ENCODE data around the gene DNMT3A. TPM values are rescaled to one million over a fixed set of nuclear protein-coding genes. Genes with fewer than 3 reads are reported as not detected.
A peak's percentile ranks its signal among the peaks of the same experiment; 100 is the strongest.
"Not testable (repeated sequence)": the region's sequence is repeated elsewhere in the genome, so short reads cannot be mapped to it uniquely, and the experiment has no call there.

Gene DNMT3A
- total and polyA plus RNA-seq, 8 donors, result 3.4 to 47.4 (median 15.8) TPM

DNA sequence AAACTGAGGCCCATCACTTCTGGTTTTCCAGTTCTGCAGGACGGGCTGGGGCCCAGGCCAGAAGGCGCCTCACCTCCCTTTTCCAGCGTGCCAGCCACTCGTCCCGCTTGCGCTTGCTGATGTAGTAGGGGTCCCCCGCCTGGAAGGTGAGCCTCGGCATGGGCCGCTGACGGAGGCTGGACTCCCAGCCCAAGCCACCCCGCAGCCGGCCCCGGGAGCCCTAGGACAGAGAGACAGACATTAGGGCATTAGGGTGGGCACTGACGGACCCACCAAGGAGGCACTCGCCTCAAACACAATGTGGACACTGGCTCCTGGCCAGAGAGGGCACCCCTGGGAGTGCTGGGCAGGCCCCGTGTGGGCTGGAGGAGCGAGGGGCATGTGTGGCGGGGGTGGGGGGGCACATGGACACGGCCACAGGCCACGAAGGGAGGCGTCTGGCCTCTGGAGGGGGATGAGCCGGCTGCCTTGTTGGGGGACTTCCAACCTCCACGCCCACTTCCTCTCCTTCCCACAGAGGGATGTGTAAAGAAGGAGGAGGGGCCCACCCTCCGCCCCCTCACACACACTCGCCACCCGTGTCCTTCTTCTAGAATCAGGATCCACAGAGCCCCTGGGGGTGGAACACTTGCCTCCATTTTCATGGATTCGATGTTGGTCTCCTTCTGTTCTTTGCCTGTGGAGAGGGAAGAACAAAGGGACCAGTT lies 66.7 kb downstream of the DNMT3A start:
- peak in 1 of 2 donors; percentile 84 for DNase-seq
- Histone ChIP-seq H3K27me3 (no peaks in the 10 kb centered on the region), H3K4me1 (peaks cover 32 to 67% (median 53%) of the 10 kb centered on the region in 4 donors), H3K9me3 (no peaks in the 10 kb centered on the region), H3K27ac (peak overlapping the region in 4 of 5 donors; percentile 29 to 89 (median 70)), H3K36me3 (peaks cover 0 to 51% (median 45%) of the 10 kb centered on the region in 4 donors), H3K4me3 (no peak overlapping the region)
- TF ChIP-seq, protein P1, sequence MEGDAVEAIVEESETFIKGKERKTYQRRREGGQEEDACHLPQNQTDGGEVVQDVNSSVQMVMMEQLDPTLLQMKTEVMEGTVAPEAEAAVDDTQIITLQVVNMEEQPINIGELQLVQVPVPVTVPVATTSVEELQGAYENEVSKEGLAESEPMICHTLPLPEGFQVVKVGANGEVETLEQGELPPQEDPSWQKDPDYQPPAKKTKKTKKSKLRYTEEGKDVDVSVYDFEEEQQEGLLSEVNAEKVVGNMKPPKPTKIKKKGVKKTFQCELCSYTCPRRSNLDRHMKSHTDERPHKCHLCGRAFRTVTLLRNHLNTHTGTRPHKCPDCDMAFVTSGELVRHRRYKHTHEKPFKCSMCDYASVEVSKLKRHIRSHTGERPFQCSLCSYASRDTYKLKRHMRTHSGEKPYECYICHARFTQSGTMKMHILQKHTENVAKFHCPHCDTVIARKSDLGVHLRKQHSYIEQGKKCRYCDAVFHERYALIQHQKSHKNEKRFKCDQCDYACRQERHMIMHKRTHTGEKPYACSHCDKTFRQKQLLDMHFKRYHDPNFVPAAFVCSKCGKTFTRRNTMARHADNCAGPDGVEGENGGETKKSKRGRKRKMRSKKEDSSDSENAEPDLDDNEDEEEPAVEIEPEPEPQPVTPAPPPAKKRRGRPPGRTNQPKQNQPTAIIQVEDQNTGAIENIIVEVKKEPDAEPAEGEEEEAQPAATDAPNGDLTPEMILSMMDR (IDR thresholded peaks at IDR 0.05), result no peak
- TF ChIP-seq EP300 (IDR thresholded peaks at IDR 0.05), result no peak
- no peak for TF ChIP-seq POLR2A (IDR thresholded peaks at IDR 0.05)
- TF ChIP-seq POLR2AphosphoS5 (IDR thresholded peaks at IDR 0.05), result no peak
- WGBS, 5 donors, result 36 to 75% (median 74%) methylated on average over 13 to 27 of the region's 27 CpGs
- intact Hi-C loops (cut with DNase I; ENCODE audit: low total_unique reads), result no loop called here

DNA sequence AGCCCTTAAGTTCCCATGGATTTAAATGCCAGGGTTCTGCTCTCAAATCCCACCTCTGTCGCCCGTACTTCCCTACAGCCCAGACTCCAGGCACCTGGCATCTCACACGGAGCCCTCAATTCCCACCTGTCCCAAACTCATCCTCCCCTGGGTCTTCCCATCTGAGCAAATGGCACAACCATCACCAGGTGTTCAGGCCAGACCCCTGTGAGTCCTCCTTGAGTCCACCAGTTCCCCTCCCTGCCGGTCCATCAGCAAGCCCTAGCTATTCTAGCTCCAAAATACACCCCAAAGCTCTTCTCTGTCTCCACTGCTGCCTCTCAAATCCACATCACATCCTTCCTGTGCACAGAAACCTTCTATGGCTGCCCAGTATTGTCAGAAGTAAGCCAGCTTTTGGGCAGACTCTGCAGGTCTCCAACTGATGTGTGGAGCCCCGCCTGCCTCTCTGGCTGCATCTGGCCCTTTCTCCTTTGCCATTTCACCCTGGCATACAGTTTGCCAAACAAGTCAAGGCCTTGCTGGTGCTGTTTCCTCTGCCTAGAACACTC lies 67.7 kb downstream of the DNMT3A start:
- TF ChIP-seq, protein P1 (IDR thresholded peaks at IDR 0.05), result no peak
- no peak for TF ChIP-seq EP300 (IDR thresholded peaks at IDR 0.05)
- DNase-seq, result no peak
- Histone ChIP-seq H3K4me3 (no peak overlapping the region), H3K27me3 (no peaks in the 10 kb centered on the region), H3K4me1 (peaks cover 32 to 58% (median 47%) of the 10 kb centered on the region in 4 donors), H3K9me3 (no peaks in the 10 kb centered on the region), H3K27ac (peak overlapping the region; percentile 13 to 89 (median 56)), H3K36me3 (peaks cover 0 to 61% (median 55%) of the 10 kb centered on the region in 4 donors)
- intact Hi-C loops (cut with DNase I; ENCODE audit: low total_unique reads), result no loop called here
- WGBS, 5 donors, result 87 to 98% (median 93%) methylated on average over 5 of the region's 5 CpGs

DNA sequence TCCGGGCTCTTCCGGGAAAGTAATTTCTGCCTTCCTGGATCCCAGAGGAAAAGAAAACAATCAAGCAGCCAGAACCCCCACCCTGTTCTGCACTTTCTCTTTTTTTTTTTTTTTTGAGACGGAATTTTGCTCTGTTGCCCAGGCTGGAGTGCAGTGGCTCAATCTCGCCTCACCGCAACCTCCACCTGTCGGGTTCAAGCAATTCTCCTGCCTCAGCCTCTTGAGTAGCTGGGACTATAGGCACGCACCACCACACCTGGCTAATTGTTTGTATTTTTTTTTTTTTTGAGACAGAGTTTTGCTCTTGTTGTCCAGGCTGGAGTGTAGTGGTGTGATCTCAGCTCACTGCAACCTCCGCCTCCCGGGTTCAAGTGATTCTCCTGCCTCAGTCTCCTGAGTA lies 69.0 kb downstream of the DNMT3A start:
- Histone ChIP-seq H3K27ac (peak overlapping the region in 3 of 5 donors; percentile 52 to 89 (median 83)), H3K36me3 (peaks cover under 1 to 74% (median 68%) of the 10 kb centered on the region in 4 donors), H3K4me1 (peaks cover 23 to 45% (median 37%) of the 10 kb centered on the region in 4 donors)
- H3K9me3 ChIP-seq; DNase-seq; H3K4me3 ChIP-seq; intact Hi-C loops (cut with DNase I; ENCODE audit: low total_unique reads); H3K27me3 ChIP-seq: not testable (repeated sequence)
- WGBS, 5 donors, result 80 to 89% (median 88%) methylated on average over 9 of the region's 9 CpGs

DNA sequence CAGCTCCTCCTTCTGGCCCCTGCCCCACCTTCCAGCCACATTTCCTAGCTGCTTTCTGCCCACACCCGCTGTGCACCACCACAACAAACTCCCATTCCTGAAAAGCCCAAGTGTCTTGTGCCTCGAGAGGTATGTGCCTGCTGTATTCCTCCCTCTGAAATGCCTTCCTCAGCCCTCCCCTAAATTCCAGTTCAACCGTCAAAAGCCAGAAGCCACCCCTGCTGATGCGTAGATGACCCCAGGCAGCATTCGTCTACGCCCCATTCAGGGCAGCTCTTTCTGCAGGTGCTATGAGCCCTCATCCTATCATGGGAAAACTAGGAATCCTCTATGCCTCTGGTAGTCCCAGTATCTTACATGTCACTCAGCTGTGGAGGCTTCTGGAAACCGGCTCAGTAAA lies 71.7 kb downstream of the DNMT3A start:
- 78 to 95% (median 82%) methylated on average over 7 of the region's 7 CpGs for WGBS, 5 donors
- TF ChIP-seq POLR2AphosphoS5 (IDR thresholded peaks at IDR 0.05) (no peak), POLR2A (IDR thresholded peaks at IDR 0.05) (no peak), EP300 (IDR thresholded peaks at IDR 0.05) (no peak)
- TF ChIP-seq, protein P1 (IDR thresholded peaks at IDR 0.05), result no peak
- Histone ChIP-seq H3K4me3 (no peak overlapping the region), H3K4me1 (peaks cover 4 to 19% (median 16%) of the 10 kb centered on the region in 4 donors), H3K27me3 (no peaks in the 10 kb centered on the region), H3K9me3 (no peaks in the 10 kb centered on the region), H3K27ac (no peak overlapping the region), H3K36me3 (peaks cover 2 to 94% (median 83%) of the 10 kb centered on the region in 4 donors)
- DNase-seq, result no peak
- intact Hi-C loops (cut with DNase I; ENCODE audit: low total_unique reads), result no loop called here

DNA sequence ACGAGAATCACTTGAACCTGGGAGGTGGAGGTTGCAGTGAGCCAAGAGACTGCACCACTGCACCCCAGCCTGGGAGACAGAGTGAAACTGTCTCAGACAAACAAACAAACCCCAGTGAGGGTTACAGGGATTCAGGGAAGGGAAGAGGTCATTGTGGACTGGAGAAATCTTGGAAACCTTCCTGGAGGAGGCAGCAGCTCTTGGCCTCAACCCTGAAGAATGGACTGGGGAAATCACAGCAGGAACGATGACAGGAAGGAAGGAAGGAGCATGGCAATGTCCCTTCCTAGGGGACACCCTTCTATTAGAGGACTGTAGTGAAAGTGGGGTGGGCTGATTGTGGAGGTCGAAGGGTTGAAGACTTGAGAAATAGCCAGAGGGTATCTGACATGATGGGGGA lies 72.5 kb downstream of the DNMT3A start:
- H3K36me3 ChIP-seq, result peaks cover 2 to 91% (median 78%) of the 10 kb centered on the region in 4 donors
- H3K4me1 ChIP-seq, result peaks cover 0 to 13% (median 8%) of the 10 kb centered on the region in 4 donors
- DNase-seq, result no peak
- intact Hi-C loops (cut with DNase I; ENCODE audit: low total_unique reads), result no loop called here
- H3K4me3 ChIP-seq, result no peak overlapping the region
- 81 to 99% (median 91%) methylated on average over 3 of the region's 3 CpGs for WGBS, 5 donors
- H3K27ac ChIP-seq, result no peak overlapping the region
- TF ChIP-seq POLR2AphosphoS5 (IDR thresholded peaks at IDR 0.05), result no peak
- TF ChIP-seq POLR2A (IDR thresholded peaks at IDR 0.05), result no peak
- no peak for TF ChIP-seq EP300 (IDR thresholded peaks at IDR 0.05)
- TF ChIP-seq, protein P1 (IDR thresholded peaks at IDR 0.05), result no peak
- no peaks in the 10 kb centered on the region for H3K9me3 ChIP-seq
- H3K27me3 ChIP-seq, result no peaks in the 10 kb centered on the region

All from stomach (tissue), 9 donors.